Liver (tissue), 3 donors: ENCODE data around the gene TBC1D7.

Experiments used
- FOXA1 ChIP-seq: IDR thresholded peaks from 2 replicates; pipeline ENCODE4 v1.6.1; 2016; ENCODE audit warnings: antibody characterized with exemption
- FOXA2 ChIP-seq: IDR thresholded peaks from 2 replicates; pipeline ENCODE4 v1.6.1; 2016; ENCODE audit warnings: antibody characterized with exemption
- GABPA ChIP-seq, 2 donors: IDR thresholded peaks in 1 of 2; conservative IDR thresholded peaks in 1 of 2; 2 replicates each; pipeline ENCODE4 v1.6.1; 2016; ENCODE audit warnings: antibody characterized with exemption in 2 of 2, mild to moderate bottlenecking in 1 of 2, moderate library complexity in 1 of 2
- JUND ChIP-seq, 2 donors: IDR thresholded peaks; 2 replicates each; pipeline ENCODE4 v1.6.1; 2016; ENCODE audit warnings: antibody characterized with exemption in 2 of 2
- RAD21 ChIP-seq, 2 donors: IDR thresholded peaks; 2 replicates each; pipeline ENCODE4 v1.6.1; 2016; ENCODE audit warnings: antibody characterized with exemption in 2 of 2, mild to moderate bottlenecking in 2 of 2
- RXRA ChIP-seq, 2 donors: IDR thresholded peaks; 2 replicates each; pipeline ENCODE4 v1.6.1; 2017 to 2018; ENCODE audit warnings: antibody characterized with exemption in 2 of 2, mild to moderate bottlenecking in 1 of 2
- TAF1 ChIP-seq: conservative IDR thresholded peaks from 2 replicates; pipeline ENCODE4 v1.6.1; 2016; ENCODE audit warnings: antibody characterized with exemption, mild to moderate bottlenecking
- YY1 ChIP-seq: IDR thresholded peaks from 2 replicates; pipeline ENCODE4 v1.6.1; 2016; ENCODE audit warnings: antibody characterized with exemption, mild to moderate bottlenecking
- TF ChIP-seq, protein P1 (sequence below): fragments of 150-350 bp; IDR thresholded peaks from 2 replicates; pipeline ENCODE4 v1.5.1; 2017; ENCODE audit warnings: improper control_type of control experiment, low read depth, low read length; ENCODE audit not compliant: missing input control
- TF ChIP-seq, protein P2 (sequence below): IDR thresholded peaks from 2 replicates; pipeline ENCODE4 v1.6.1; 2016; ENCODE audit warnings: antibody characterized with exemption
- TF ChIP-seq, protein P3 (sequence below): IDR thresholded peaks from 2 replicates; pipeline ENCODE4 v1.6.1; 2016; ENCODE audit warnings: antibody characterized with exemption, mild to moderate bottlenecking
- TF ChIP-seq, protein P4 (sequence below): IDR thresholded peaks from 2 replicates; pipeline ENCODE4 v1.6.1; 2016; ENCODE audit warnings: antibody characterized with exemption
- TF ChIP-seq, protein P5 (sequence below): IDR thresholded peaks from 2 replicates; pipeline ENCODE4 v1.6.1; 2016; ENCODE audit warnings: antibody characterized with exemption
- donor health status: healthy.
- donor health status: healthy.

DNA sequence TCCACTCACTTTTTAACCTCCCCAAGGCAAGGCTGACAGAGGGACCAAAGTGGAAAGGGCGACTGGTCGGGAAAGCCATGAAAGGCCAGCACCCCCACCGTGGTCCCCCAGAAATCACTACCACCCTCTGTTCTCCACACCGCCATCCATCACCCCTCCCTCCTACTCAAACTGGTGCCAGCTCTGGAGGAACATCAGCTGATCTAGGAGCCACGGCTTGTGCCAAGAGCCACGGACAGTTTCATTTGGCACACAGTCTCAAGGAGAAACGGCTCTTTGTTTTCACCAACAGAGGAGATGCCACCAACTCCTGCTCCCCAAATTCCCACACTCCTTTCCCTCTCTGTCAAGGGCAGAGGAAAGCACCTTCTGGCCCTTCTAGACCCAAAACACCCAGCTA is 26.0 kb downstream of the TBC1D7 start:
- TF ChIP-seq, protein P1, sequence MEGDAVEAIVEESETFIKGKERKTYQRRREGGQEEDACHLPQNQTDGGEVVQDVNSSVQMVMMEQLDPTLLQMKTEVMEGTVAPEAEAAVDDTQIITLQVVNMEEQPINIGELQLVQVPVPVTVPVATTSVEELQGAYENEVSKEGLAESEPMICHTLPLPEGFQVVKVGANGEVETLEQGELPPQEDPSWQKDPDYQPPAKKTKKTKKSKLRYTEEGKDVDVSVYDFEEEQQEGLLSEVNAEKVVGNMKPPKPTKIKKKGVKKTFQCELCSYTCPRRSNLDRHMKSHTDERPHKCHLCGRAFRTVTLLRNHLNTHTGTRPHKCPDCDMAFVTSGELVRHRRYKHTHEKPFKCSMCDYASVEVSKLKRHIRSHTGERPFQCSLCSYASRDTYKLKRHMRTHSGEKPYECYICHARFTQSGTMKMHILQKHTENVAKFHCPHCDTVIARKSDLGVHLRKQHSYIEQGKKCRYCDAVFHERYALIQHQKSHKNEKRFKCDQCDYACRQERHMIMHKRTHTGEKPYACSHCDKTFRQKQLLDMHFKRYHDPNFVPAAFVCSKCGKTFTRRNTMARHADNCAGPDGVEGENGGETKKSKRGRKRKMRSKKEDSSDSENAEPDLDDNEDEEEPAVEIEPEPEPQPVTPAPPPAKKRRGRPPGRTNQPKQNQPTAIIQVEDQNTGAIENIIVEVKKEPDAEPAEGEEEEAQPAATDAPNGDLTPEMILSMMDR, result no peak
- no peak for TF ChIP-seq FOXA1
- TF ChIP-seq, protein P2, sequence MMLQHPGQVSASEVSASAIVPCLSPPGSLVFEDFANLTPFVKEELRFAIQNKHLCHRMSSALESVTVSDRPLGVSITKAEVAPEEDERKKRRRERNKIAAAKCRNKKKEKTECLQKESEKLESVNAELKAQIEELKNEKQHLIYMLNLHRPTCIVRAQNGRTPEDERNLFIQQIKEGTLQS, result no peak
- no peak for TF ChIP-seq FOXA2
- TF ChIP-seq, protein P3, sequence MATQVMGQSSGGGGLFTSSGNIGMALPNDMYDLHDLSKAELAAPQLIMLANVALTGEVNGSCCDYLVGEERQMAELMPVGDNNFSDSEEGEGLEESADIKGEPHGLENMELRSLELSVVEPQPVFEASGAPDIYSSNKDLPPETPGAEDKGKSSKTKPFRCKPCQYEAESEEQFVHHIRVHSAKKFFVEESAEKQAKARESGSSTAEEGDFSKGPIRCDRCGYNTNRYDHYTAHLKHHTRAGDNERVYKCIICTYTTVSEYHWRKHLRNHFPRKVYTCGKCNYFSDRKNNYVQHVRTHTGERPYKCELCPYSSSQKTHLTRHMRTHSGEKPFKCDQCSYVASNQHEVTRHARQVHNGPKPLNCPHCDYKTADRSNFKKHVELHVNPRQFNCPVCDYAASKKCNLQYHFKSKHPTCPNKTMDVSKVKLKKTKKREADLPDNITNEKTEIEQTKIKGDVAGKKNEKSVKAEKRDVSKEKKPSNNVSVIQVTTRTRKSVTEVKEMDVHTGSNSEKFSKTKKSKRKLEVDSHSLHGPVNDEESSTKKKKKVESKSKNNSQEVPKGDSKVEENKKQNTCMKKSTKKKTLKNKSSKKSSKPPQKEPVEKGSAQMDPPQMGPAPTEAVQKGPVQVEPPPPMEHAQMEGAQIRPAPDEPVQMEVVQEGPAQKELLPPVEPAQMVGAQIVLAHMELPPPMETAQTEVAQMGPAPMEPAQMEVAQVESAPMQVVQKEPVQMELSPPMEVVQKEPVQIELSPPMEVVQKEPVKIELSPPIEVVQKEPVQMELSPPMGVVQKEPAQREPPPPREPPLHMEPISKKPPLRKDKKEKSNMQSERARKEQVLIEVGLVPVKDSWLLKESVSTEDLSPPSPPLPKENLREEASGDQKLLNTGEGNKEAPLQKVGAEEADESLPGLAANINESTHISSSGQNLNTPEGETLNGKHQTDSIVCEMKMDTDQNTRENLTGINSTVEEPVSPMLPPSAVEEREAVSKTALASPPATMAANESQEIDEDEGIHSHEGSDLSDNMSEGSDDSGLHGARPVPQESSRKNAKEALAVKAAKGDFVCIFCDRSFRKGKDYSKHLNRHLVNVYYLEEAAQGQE, result no peak
- no peak for TF ChIP-seq TAF1
- TF ChIP-seq, protein P4, sequence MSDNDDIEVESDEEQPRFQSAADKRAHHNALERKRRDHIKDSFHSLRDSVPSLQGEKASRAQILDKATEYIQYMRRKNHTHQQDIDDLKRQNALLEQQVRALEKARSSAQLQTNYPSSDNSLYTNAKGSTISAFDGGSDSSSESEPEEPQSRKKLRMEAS, result no peak
- no peak for TF ChIP-seq RXRA (IDR thresholded peaks at IDR 0.05)
- no peak for TF ChIP-seq JUND (IDR thresholded peaks at IDR 0.05)
- no peak for TF ChIP-seq YY1
- TF ChIP-seq GABPA (IDR thresholded peaks at IDR 0.05 in 1 of 2, conservative IDR thresholded peaks at IDR 0.05 in 1 of 2), result no peak
- TF ChIP-seq, protein P5, sequence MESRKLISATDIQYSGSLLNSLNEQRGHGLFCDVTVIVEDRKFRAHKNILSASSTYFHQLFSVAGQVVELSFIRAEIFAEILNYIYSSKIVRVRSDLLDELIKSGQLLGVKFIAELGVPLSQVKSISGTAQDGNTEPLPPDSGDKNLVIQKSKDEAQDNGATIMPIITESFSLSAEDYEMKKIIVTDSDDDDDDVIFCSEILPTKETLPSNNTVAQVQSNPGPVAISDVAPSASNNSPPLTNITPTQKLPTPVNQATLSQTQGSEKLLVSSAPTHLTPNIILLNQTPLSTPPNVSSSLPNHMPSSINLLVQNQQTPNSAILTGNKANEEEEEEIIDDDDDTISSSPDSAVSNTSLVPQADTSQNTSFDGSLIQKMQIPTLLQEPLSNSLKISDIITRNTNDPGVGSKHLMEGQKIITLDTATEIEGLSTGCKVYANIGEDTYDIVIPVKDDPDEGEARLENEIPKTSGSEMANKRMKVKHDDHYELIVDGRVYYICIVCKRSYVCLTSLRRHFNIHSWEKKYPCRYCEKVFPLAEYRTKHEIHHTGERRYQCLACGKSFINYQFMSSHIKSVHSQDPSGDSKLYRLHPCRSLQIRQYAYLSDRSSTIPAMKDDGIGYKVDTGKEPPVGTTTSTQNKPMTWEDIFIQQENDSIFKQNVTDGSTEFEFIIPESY, result no peak
- no peak for TF ChIP-seq RAD21 (IDR thresholded peaks at IDR 0.05)
